NCI-H524 treated with DMSO at 0.1 percent for 48 hours (cell line): ENCODE measurements around the gene PXN.
"Not testable (repeated sequence)": the region's sequence is repeated elsewhere in the genome, so short reads cannot be mapped to it uniquely, and the experiment has no call there.

Experiments
- DNase-seq: peaks from one replicate; lab custom pipeline; 2025; lab: John Stamatoyannopoulos, UW

Gene PXN

GRCh38 chr12:120225852-120226640 is 39.5 kb downstream of the PXN start:
- no peak for DNase-seq

GRCh38 chr12:120225200-120225558 is 40.4 kb downstream of the PXN start:
- DNase-seq: no peak

GRCh38 chr12:120224304-120225199 is 41.0 kb downstream of the PXN start:
- no peak for DNase-seq

- no peak for DNase-seq
Observed at GRCh38 chr12:120223458-120224303, 41.8 kb downstream of the PXN start.

DNA sequence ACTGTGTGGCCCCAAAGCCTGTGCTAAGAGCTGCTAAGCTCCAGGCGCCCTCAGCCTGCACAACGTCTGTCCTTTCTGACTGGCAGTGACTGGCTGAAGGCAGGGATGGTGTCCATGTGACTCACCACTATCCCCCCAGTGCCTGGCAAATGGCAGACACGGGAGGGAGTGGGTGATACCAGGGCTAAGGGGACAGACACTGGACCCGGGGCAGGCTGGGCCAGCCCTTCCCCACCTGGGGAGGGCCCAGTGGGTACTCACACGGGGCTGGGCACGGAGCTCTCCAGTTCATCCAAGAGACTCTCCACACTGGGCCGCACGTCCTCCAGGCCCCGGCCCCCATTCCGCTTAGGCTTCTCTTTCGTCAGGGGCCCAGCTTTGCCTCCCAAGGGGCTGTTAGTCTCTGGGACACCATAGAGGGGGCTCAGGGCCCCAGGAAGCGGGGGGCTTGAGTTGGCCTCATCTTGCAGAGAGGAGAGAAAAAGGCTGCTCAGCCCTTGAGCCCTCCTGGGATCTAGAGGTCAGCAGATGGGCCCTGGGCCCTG is 43.2 kb downstream of the PXN start:
- no peak for DNase-seq

- no peak for DNase-seq
Observed at GRCh38 chr12:120221576-120221900, 44.0 kb downstream of the PXN start.

- DNase-seq: no peak
Observed at GRCh38 chr12:120220838-120221575, 44.5 kb downstream of the PXN start.

DNA sequence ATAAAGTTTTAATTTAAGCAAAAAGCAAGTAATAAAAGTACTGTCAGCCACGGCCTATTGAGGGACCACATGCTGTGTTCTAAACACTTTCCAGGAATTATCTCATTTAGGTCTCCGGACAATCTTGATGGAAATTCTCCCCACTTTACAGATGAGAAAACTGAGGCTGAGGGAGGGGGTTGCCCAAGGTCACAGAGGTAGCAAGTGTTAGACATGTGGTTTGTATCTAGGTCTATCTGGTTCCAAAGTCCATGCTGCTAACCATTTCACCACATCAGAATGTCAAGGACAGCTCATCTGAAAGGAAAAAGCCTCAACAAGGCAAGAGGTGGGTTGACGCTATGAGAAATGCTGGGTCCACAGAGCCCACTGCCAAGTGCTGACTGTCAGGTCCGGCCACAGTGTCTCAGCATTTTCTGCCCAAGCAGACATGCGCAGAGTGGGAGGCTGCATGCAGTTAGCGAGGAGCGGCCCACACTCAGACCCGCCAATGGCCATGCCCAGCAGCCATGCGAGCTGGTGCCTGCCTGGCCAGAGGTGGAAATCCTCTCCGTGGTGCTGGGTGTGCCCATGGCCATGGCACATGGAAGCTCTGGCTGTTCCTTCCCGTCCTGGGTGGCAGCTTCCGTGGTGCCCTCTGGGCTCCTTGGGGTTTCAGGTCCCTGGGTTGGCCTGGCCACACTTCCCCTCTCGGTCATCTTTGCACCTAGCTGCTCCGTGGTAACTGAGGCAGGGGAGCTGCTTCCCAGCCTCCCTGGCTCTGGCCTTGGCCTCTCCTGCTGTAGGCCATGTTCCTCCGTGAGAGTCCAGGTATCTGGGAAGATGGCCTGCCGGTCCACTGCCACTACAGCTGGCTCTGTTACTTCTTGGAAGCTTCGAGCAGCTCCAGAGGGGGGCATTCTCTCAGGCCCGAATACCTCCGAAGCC is 46.6 kb downstream of the PXN start:
- no peak for DNase-seq

DNA sequence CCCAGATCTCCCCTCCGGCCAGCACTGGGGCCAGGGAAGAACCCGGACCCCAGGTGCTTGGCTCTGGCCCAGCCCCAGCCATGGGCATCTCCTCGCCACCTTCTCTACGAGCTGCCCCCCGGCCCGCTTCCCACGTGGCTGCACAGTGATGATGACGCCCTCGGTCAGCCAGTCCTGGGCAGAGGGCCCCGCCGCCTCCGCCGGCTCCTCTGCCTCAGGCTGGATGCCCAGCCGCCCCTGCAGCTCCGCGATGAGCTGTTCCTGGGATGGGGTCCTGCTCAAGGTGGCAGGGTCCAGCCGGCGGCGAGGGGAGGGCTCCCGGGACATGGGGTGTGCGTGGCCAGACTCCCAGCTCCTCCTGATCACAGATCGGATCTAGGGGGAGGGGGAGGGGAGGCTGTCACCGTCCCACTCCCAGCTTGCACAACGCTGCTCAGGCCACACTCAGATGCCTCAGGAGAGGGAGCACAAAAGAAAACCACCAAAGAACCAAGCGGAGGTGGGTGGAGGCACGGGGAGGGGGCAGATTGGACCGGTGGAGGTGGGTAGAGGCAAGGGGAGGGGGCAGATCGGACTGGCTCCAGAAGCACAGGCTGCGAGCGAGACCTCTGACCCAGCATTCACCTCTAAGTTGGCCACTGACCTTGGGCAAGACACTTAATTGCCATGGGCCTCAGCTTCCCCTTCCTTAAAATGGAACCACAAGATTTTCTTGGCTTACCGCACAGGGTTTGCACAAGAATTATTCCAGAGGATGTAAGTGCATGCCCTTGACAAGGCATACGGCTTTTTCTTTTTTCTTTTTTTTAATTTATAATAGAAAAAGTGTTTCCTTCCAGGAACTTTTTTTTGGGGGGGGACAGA is 48.6 kb downstream of the PXN start:
- no peak for DNase-seq

DNA sequence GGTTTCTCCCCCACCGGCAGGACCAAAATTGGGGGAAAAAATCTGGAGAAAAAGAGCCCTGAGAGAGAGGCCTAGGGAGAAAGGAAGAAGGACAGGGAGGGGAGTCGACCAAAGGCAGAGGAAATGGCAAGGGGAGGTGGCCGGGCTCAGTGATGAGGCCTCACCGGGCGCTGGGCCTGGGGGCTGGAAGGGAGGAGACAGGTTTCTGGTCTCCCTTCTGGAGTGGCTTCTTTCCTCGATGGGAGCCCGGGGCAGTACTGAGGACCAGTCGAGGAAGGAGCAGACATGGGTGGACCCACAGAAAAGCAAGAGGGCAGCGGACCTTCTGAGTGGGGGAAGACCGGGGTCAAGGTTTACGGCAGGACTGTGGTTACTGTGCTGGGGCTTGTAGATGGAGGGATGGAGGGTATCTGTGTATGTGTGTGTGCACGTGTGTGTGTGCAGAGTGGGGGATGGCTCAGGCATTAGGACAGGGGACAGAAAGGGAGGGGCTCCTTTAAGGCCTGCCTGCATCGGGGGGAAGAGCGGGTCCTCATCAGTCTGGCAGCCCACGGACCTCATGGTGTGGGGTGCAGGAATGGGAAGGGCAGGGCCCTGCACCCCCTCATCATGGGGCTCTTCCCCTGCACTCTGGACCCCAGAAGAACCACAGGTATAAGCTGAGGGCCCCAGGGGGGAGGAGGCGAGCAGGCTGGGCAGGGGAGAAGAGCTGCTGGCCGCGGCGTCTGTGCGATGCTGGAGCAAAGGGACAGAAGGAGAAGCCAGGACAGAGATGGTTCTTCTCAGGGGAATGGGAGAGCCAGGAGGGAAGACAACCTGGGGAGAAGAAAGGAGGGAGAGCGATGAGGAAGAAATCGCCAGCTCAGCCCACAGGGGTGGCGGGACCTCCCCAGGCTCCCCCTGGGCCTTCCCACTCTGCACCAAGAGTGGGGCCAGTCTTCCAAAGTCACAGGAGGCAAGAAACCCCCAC is 49.5 kb downstream of the PXN start:
- DNase-seq: no peak

- DNase-seq: no peak
Observed at GRCh38 chr12:120215357-120215735, 50.2 kb downstream of the PXN start.

DNA sequence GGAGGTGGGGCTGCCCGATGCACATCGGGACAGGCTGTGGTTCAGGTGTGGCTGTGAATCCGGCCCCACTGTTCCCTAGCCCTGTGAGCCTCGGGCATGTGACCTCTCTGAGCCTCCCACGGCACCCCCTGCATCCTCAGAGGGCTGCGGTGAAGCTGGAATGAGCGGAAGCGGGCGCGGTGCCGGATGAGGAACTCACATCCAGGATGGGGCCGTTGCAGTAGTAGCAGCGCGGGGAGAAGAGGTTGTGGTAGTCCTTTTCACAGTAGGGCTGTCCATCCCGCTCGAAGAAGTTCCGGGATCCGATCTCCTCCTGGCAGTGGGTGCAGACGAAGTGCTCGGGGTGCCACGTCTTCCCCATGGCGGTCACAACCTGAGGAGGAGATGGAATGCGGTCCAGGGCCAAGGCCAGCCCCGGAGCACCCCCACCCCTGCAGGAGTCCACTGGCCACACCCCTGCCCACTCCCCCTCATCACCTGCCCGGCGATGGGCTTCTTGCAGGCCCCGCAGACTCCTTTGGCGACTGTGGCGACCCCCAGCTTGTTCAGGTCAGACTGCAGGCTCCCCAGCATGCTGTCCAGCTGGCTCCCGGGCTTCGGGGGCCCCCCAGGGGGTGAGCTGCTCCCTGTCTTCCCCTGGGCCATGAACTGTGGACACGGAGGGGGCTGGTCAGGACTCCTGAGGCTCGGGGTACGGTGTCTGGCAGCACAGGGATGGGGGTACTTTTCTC is 50.7 kb downstream of the PXN start:
- DNase-seq: no peak

- no peak for DNase-seq
Observed at GRCh38 chr12:120213758-120214157, 51.8 kb downstream of the PXN start.

DNA sequence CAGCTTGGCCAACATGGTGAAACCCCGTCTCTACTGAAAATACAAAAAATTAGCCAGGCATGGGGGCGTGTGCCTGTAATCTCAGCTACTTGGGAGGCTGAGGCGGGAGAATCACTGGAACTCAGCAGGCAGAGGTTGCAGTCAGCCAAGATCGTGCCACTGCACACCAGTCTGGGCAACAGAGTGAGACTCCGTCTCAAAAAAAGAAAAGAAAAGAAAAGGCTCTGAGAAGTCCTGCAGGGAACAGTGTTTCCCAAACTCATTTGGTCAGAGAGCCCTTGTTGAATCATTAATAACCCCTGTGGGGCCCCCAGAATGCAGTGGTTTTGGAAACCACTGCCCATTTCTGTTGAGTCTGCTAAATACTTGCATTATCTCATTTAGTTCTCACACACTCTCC is 52.3 kb downstream of the PXN start:
- DNase-seq: not testable (repeated sequence)

GRCh38 chr12:120212301-120212700 is 53.2 kb downstream of the PXN start:
- no peak for DNase-seq

GRCh38 chr12:120211904-120212283 is 53.6 kb downstream of the PXN start:
- no peak for DNase-seq

GRCh38 chr12:120211243-120211903 is 54.2 kb downstream of the PXN start:
- DNase-seq: no peak
